HG03108 (cell line): ENCODE results near the gene ZFP62.
"Not testable (repeated sequence)": the region's sequence is repeated elsewhere in the genome, so short reads cannot be mapped to it uniquely, and the experiment has no call there.

ENCODE experiments used
- ATAC-seq: cut with Tn5 transposase; IDR thresholded peaks from one replicate; pipeline ENCODE4 v1.9.1; 2021; ENCODE audit warnings: moderate library complexity; ENCODE audit not compliant: unreplicated experiment

ZFP62 gene

GRCh38 chr5:180831139-180832093 is 29.7 kb downstream of the ZFP62 start:
- ATAC-seq, result peak; percentile 72

DNA sequence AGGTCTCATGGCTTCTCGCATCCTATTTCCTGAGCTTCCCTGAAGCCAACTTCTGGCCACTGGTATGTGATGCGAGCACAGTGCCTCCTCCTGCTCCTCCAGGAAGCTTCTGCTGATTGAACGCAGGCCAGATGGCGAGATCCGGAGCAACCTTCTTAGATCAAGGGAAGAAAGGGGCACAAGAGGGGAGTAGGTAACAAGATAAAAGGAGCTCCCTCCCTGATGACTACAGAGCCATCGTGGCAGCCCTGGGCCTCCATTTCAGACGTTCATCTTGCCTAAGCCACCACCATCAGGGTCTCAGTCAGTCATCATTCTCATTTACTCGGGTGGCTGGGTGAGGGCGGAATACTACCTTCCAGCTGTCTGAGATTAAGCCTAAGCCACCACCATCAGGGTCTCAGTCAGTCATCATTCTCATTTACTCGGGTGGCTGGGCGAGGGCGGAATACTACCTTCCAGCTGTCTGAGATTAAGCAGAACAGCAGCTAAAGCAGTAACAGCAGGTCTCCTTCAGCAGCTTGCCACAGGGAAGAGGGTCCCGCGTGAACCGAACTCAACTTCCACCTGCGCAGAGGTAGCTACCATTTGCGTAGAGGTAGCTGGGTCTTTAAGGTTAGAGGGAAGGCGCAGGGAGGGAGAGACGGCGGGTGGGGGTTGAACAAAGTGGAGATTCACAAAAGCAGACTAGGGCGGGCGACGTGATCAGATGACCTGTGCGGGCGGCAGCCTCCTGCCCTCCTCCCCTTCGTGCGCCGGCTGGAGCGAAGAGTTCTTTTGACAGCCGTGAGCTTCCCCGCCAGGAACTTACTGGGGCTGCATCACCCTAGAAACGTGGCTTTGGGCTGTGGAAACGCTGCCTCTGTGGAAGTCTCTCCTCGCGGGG is 30.6 kb downstream of the ZFP62 start:
- ATAC-seq, result peak; percentile 30

GRCh38 chr5:180829726-180830125 is 31.4 kb downstream of the ZFP62 start:
- ATAC-seq, result no peak

GRCh38 chr5:180828756-180829531 is 32.1 kb downstream of the ZFP62 start:
- ATAC-seq, result not testable (repeated sequence)

DNA sequence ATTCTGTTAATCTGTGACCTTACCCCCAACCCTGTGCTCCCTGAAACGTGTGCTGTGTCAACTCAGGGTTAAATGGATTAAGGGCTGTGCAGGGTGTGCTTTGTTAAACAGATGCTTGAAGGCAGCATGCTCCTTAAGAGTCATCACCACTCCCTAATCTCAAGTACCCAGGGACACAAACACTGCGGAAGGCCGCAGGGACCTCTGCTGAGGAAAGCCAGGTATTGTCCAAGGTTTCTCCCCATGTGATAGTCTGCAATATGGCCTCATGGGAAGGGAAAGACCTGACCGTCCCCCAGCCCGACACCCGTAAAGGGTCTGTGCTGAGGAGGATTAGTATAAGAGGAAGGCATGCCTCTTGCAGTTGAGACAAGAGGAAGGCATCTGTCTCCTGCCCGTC is 33.7 kb downstream of the ZFP62 start:
- not testable (repeated sequence) for ATAC-seq

DNA sequence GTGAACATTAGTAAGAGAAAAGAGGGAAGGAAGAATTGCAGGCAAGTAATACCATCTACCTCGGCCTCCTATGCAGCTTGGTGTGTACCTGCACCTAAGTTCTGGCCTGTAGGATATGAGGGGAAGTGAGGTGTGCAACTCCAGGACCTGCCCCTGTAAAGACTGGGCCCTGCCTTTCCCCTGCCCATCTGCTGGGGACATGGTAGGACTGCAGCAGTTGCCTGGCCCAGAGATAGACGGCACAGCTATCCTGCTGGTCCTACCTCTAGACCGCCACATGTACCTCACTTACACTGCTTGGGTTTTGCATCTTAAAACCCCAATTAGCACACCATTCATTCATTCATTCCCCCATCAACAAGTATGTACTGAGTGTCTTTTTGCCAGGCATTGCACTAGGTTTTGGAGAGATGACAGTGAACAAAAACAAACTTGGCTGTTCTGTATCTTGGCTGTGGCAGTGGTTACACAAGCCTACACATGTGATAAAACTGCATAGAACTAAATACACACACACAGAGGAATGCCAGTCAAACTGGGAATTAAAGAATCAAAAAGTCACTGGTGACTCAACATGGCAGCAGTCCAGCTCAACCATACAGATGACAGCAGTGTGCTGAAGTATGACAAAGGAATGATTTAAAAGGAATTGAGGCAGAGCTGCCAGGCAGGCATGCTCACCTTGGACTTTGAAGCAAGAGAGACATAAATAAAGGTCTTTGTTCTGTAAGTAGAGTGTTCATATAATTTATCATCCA is 35.1 kb downstream of the ZFP62 start:
- ATAC-seq, result no peak

- no peak for ATAC-seq
These were observed 36.2 kb downstream of the ZFP62 start for GRCh38 chr5:180824630-180825476.

DNA sequence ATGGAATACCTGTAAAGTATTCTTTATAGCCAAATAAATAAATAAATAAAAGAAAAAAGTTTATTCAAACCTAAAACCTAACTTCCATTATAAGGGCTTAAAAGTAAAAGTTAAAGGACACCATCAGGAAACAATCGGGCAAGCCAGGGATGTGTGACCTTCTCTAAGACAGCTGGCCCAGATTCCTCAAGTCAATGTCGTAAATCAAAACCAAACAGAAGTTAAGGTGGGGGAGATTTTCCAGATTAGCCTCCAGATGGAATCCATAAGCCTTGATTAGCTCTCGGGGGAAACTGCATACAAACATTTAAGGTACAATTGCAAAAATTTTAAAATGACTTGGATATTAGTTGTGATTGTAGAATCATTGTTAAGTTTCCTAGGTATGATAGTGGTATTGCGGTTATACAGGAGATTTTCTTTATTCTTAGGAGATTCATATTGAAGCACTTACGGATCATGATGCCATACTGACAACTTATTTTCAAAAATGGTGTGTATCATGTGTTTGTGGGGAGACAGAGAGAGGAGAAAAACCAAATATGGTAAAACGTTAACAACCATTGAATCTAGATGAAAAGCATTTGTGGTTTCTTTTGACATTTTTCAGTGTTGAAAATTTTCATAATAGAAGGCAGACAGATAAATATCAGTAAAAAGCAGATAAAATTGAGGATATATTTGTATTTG is 37.0 kb downstream of the ZFP62 start:
- ATAC-seq, result no peak

GRCh38 chr5:180823346-180823745 is 37.7 kb downstream of the ZFP62 start:
- no peak for ATAC-seq

DNA sequence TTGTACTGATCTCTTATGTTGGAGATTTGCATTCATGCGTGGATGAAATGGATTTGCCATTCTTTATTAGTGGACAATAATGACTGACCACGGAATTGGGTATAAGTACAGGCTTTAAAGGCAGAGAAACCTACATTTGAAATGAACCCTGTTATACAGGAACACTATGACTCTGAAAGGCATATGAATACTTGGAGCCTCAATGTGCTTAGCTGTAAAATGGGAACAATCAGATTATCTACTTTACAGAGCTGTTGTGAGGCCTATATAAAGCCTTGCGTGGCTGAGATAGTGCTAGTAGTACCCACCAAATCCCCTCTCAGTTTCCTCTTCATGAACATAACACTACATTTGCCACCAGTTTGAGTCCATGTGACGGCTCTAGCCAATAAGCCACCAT is 39.5 kb downstream of the ZFP62 start:
- ATAC-seq, result no peak

DNA sequence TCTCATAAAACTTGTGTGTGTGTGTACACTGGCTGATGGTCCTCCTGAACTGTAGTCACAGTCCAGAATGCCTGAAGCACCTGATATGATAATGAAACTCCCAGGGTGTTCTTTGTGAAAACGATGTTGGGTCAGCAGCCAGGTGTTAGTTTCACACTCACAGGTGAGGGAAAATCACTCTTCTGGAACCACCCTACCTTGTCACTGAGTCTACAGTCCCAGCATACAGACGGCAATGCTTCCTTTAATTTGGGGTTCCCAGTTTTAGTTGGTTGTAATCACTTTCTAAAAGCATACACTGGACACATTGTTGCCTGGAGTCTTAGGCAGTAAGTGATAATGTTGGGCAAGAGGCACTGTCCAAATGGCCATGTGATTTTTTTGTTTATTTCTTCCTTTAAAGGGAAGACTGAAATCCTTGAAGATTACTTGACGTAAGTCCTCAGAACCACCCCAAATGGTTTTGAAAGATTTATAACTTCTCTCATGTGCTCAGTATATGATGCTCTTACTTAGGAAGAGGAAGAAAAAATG is 40.2 kb downstream of the ZFP62 start:
- peak; percentile 66 for ATAC-seq

DNA sequence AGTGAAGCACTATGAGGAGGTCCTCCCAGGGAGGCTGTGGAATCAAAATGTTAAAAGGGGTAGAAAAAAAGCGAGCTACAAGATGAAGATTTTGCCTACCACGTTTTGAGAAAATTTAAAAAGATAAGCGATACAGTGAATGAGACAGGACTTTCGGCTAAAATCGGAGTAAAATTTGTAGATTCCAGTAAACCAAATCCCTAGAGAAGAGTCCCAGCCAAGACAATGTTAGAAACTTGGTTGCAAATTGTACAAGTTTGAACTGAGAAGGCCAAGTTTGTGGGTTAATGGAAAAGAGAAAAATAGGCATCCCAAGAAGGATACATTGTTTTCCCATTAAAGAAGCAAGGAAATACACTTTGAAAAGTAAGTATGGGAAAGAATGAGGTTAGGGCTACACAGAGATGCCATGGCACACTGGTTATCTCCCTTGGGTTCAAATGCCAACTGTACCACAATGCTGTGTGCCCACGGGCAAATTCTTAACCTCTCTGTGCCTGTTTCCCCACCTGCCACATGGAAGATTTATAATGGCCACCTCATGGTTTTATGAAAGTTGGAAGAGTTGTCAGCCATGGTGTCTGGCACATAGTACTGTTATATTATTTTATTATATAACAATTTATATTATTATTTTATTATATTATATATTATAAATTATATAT is 42.3 kb downstream of the ZFP62 start:
- ATAC-seq, result no peak

DNA sequence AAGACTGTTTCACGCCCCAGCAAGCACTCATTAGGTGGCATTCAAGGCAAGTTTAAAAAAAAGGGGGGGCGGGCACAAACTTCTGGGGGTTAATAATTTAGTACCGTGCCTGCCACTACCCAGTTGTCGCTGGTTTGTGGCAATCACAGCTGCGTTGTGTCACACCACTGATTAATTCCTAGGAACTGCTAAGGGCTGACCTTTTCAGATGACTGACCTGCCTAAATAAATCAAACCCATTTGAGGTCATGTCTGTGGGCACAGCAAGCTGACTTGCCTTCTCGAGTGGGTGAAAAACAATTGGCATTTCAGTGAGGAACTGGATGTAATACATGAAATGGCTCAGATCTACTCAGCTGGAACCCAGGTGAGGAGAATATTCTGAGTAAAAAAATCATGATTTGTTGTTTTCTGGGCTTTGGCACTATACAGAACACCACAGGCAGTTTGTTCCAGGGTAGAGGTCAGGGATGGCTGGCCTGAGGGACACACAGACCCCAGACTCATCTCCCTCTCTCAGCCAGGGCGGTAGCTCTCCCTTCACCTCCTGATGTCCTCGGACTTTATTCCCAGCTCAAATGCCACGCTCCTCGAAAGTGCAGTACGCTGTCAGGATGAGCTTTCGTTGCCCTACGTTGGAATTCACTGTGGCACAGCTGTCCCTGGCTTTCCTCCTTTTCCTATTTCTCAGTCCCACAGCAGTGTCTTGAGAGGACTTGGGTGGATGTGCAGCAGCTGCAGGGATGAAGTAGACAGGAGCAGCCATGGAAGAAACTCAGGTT is 43.0 kb downstream of the ZFP62 start:
- no peak for ATAC-seq

DNA sequence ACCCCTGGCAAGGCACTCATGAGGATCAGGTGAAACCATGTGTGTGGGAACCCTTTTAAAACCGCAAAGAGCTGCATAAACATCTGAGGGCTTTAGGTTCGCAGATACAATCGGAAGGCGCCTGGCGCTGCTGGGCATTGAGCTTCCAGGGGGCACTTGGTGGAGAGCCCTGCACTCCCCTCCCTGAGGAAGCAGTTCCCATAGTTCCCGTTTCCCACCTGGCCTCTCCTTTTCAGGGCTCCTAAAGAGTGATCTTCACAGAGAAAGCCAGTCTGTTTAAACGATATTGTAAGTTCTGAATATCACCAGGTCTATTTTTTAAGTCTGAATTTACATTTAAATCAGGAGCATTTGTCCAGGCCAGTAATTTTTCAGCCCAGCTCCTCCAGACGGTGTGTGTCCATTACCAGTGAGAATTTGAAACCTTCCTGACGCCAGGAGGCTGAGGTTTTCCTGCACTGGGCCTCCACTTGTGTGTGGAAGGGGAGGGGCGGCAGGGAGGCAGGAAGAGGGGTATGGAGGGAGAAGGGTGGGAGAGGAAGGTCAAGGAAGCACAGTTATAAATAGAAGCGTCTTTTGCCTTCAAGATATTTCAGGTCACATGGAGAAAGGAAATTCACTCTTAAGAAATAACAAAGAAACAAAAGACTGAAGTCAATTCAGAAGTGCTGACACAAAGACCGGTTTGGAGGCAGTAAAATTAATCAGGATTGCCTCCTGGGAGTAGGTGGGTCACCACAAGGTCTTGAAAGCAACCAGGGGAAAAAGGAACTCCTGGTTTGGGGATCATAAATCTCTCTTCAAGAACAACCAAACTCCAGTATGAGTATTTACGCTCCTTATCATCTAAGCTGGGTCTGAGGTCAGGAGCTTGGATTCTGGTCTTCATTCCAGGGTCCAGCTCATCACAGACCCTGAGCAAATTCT is 44.2 kb downstream of the ZFP62 start:
- no peak for ATAC-seq

DNA sequence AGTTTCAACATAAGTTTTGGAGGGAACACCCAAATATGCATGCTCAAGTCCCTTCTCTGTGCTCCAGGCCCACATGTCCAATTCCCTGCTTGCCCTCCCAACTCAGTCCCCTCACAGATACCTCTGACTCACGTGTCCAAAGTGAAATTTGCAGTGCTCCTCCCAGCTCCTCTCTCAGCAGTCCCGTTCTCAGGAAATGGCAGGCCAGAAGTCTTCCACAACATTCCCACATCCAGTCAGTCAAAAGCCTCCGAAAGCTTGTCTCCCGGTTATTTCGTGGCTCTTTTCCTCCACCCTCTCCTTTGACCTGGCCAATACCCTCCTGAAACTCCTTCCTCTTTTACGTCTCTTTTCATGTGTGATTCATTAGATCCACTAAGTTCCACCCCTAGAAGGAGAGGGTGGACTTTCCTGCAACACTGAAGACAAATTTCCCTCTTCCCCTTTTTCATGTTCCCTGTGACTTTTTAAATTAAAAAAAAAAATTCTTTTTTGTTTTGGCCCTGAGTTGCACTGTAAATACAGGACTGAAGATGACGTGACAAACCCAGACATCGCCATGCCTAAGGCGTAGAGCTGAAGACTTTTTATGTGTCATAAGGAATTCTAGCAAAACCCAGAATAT is 45.7 kb downstream of the ZFP62 start:
- ATAC-seq, result no peak

DNA sequence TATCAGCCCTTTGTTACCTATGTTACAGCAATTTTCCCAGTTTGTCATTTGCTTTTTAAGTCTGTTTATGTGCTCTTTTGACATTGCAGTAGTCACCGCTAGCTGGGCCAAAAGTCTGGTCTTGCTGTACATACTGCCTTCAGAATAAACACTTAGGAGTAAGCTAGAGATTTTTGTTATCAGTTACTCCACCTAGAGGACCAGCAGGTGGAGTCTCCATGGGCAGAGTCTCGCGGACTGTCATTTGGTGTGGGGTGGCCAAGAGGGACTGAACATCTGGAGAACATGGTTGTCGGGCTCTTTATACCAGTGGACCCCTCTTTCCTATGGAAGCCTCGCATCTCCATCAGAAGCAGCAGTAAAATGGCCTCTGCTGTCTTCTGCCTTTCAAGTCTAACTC is 47.7 kb downstream of the ZFP62 start:
- no peak for ATAC-seq
